Rectal smooth muscle tissue (tissue), 1 donor: ENCODE measurements around the gene LPCAT3.
A peak's percentile ranks its signal among the peaks of the same experiment; 100 is the strongest.

Source experiments
- H3K27ac ChIP-seq: one replicate; pipeline ENCODE4 v1.7.0; 2013; ENCODE audit warnings: low read depth, low read length, inconsistent platforms
- H3K27me3 ChIP-seq: one replicate; pipeline ENCODE4 v1.7.0; 2013; ENCODE audit warnings: low read length; ENCODE audit not compliant: control insufficient read depth, insufficient read depth
- H3K36me3 ChIP-seq: one replicate; pipeline ENCODE4 v1.7.0; 2013; ENCODE audit warnings: low read length; ENCODE audit not compliant: control insufficient read depth, insufficient read depth
- H3K4me1 ChIP-seq: one replicate; pipeline ENCODE4 v1.7.0; 2013; ENCODE audit warnings: low read length; ENCODE audit not compliant: control insufficient read depth, insufficient read depth
- H3K4me3 ChIP-seq: one replicate; pipeline ENCODE4 v1.7.0; 2013; ENCODE audit warnings: low read length
- H3K9ac ChIP-seq: one replicate; pipeline ENCODE4 v1.7.0; 2013; ENCODE audit warnings: low read length

LPCAT3 gene

GRCh38 chr12:7008864-7009263 is 9.4 kb downstream of the LPCAT3 start:
- H3K36me3 ChIP-seq, result no peaks in the 10 kb centered on the region
- no peaks in the 10 kb centered on the region for H3K4me1 ChIP-seq
- H3K27ac ChIP-seq, result no peak overlapping the region

GRCh38 chr12:7006639-7007038 is 11.6 kb downstream of the LPCAT3 start:
- Histone ChIP-seq H3K9ac (no peak overlapping the region), H3K4me1 (no peaks in the 10 kb centered on the region), H3K27me3 (no peaks in the 10 kb centered on the region), H3K27ac (no peak overlapping the region), H3K36me3 (no peaks in the 10 kb centered on the region), H3K4me3 (no peak overlapping the region)

More at GRCh38 chr12:7008864-7009263, 9.4 kb downstream of the LPCAT3 start:
- Histone ChIP-seq H3K27me3 (no peaks in the 10 kb centered on the region), H3K4me3 (no peak overlapping the region), H3K9ac (no peak overlapping the region)

GRCh38 chr12:7005311-7005710 is 13.0 kb downstream of the LPCAT3 start:
- no peaks in the 10 kb centered on the region for H3K36me3 ChIP-seq
- H3K27ac ChIP-seq, result no peak overlapping the region
- H3K4me3 ChIP-seq, result no peak overlapping the region
- H3K9ac ChIP-seq, result no peak overlapping the region
- H3K27me3 ChIP-seq, result no peaks in the 10 kb centered on the region
- H3K4me1 ChIP-seq, result no peaks in the 10 kb centered on the region

GRCh38 chr12:7004840-7005239 is 13.4 kb downstream of the LPCAT3 start:
- H3K4me3 ChIP-seq, result no peak overlapping the region
- H3K27me3 ChIP-seq, result no peaks in the 10 kb centered on the region
- H3K9ac ChIP-seq, result no peak overlapping the region
- no peak overlapping the region for H3K27ac ChIP-seq
- H3K4me1 ChIP-seq, result no peaks in the 10 kb centered on the region
- H3K36me3 ChIP-seq, result no peaks in the 10 kb centered on the region

GRCh38 chr12:7004287-7004803 is 13.9 kb downstream of the LPCAT3 start:
- no peak overlapping the region for H3K4me3 ChIP-seq

GRCh38 chr12:7001921-7002591 is 16.2 kb downstream of the LPCAT3 start:
- Histone ChIP-seq H3K4me1 (no peaks in the 10 kb centered on the region), H3K36me3 (no peaks in the 10 kb centered on the region), H3K4me3 (no peak overlapping the region), H3K27me3 (no peaks in the 10 kb centered on the region), H3K9ac (no peak overlapping the region), H3K27ac (no peak overlapping the region)

More at GRCh38 chr12:7004287-7004803, 13.9 kb downstream of the LPCAT3 start:
- H3K27ac ChIP-seq, result no peak overlapping the region
- H3K36me3 ChIP-seq, result no peaks in the 10 kb centered on the region
- no peaks in the 10 kb centered on the region for H3K27me3 ChIP-seq
- H3K9ac ChIP-seq, result no peak overlapping the region
- no peaks in the 10 kb centered on the region for H3K4me1 ChIP-seq

GRCh38 chr12:6998715-6999451 is 19.4 kb downstream of the LPCAT3 start:
- Histone ChIP-seq H3K27ac (no peak overlapping the region), H3K36me3 (no peaks in the 10 kb centered on the region)

GRCh38 chr12:6996040-6996441 is 22.2 kb downstream of the LPCAT3 start:
- no peak overlapping the region for H3K27ac ChIP-seq
- no peaks in the 10 kb centered on the region for H3K4me1 ChIP-seq
- H3K4me3 ChIP-seq, result no peak overlapping the region
- no peaks in the 10 kb centered on the region for H3K27me3 ChIP-seq
- H3K36me3 ChIP-seq, result no peaks in the 10 kb centered on the region
- H3K9ac ChIP-seq, result no peak overlapping the region

More at GRCh38 chr12:6998715-6999451, 19.4 kb downstream of the LPCAT3 start:
- no peak overlapping the region for H3K9ac ChIP-seq
- no peak overlapping the region for H3K4me3 ChIP-seq
- H3K4me1 ChIP-seq, result no peaks in the 10 kb centered on the region
- no peaks in the 10 kb centered on the region for H3K27me3 ChIP-seq

GRCh38 chr12:6987956-6988553 is 30.2 kb downstream of the LPCAT3 start:
- peak overlapping the region; percentile 86 for H3K27ac ChIP-seq

GRCh38 chr12:6982532-6982931 is 35.7 kb downstream of the LPCAT3 start:
- peaks cover 42% of the 10 kb centered on the region for H3K36me3 ChIP-seq
- no peak overlapping the region for H3K27ac ChIP-seq
- H3K4me1 ChIP-seq, result peaks cover 3% of the 10 kb centered on the region
- no peak overlapping the region for H3K9ac ChIP-seq
- H3K27me3 ChIP-seq, result no peaks in the 10 kb centered on the region
- H3K4me3 ChIP-seq, result no peak overlapping the region

More at GRCh38 chr12:6987956-6988553, 30.2 kb downstream of the LPCAT3 start:
- peaks cover 10% of the 10 kb centered on the region for H3K4me1 ChIP-seq
- H3K4me3 ChIP-seq, result no peak overlapping the region
- H3K9ac ChIP-seq, result no peak overlapping the region
- H3K27me3 ChIP-seq, result no peaks in the 10 kb centered on the region
- no peaks in the 10 kb centered on the region for H3K36me3 ChIP-seq

- Histone ChIP-seq H3K27ac (no peak overlapping the region), H3K9ac (no peak overlapping the region), H3K36me3 (peaks cover 51% of the 10 kb centered on the region), H3K4me1 (no peaks in the 10 kb centered on the region), H3K4me3 (no peak overlapping the region), H3K27me3 (no peaks in the 10 kb centered on the region)
These were observed 36.9 kb downstream of the LPCAT3 start for GRCh38 chr12:6981152-6982052.

GRCh38 chr12:6980740-6981139 is 37.5 kb downstream of the LPCAT3 start:
- no peak overlapping the region for H3K27ac ChIP-seq

More at GRCh38 chr12:6980740-6981139, 37.5 kb downstream of the LPCAT3 start:
- no peak overlapping the region for H3K9ac ChIP-seq
- H3K27me3 ChIP-seq, result no peaks in the 10 kb centered on the region
- H3K4me1 ChIP-seq, result no peaks in the 10 kb centered on the region
- no peak overlapping the region for H3K4me3 ChIP-seq
- H3K36me3 ChIP-seq, result peaks cover 56% of the 10 kb centered on the region
